ENCODE measurements around the gene TMEM255A. TPM values are rescaled to one million over a fixed set of nuclear protein-coding genes. Genes with fewer than 3 reads are reported as not detected.

The TMEM255A gene
- total RNA-seq, 1 donor from 2014 or later = 1.5 TPM

- no peaks in the 10 kb centered on the region for H3K9me3 ChIP-seq
- no peaks in the 10 kb centered on the region for H3K4me1 ChIP-seq
- TF ChIP-seq CTCF (IDR thresholded peaks at IDR 0.05) = no peak
- no peaks in the 10 kb centered on the region for H3K36me3 ChIP-seq
- H3K4me3 ChIP-seq = no peak overlapping the region
- DNase-seq (no peak), ATAC-seq (no peak)
- intact Hi-C loops (cut with DNase I) = no loop called here
- no peaks in the 10 kb centered on the region for H3K27me3 ChIP-seq
- H3K27ac ChIP-seq = no peak overlapping the region
These were observed 25.6 kb upstream of the TMEM255A start for GRCh38 chrX:120336899-120337298.

- Histone ChIP-seq H3K9me3 (no peaks in the 10 kb centered on the region), H3K4me3 (no peak overlapping the region), H3K36me3 (no peaks in the 10 kb centered on the region), H3K27ac (no peak overlapping the region), H3K4me1 (no peaks in the 10 kb centered on the region), H3K27me3 (no peaks in the 10 kb centered on the region)
- intact Hi-C loops (cut with DNase I) = no loop called here
- DNase-seq (no peak), ATAC-seq (no peak)
- no peak for TF ChIP-seq CTCF (IDR thresholded peaks at IDR 0.05)
These were observed 24.0 kb upstream of the TMEM255A start for GRCh38 chrX:120335289-120335688.

GRCh38 chrX:120334603-120335002 lies 23.3 kb upstream of the TMEM255A start:
- Histone ChIP-seq H3K4me1 (no peaks in the 10 kb centered on the region), H3K27me3 (no peaks in the 10 kb centered on the region), H3K9me3 (no peaks in the 10 kb centered on the region), H3K4me3 (no peak overlapping the region), H3K36me3 (no peaks in the 10 kb centered on the region), H3K27ac (no peak overlapping the region)
- no peak for TF ChIP-seq CTCF (IDR thresholded peaks at IDR 0.05)
- no peak for DNase-seq
- no peak for ATAC-seq
- intact Hi-C loops (cut with DNase I) = no loop called here

GRCh38 chrX:120334151-120334550 lies 22.9 kb upstream of the TMEM255A start:
- Histone ChIP-seq H3K36me3 (no peaks in the 10 kb centered on the region), H3K4me1 (no peaks in the 10 kb centered on the region), H3K4me3 (no peak overlapping the region), H3K9me3 (no peaks in the 10 kb centered on the region), H3K27me3 (no peaks in the 10 kb centered on the region), H3K27ac (no peak overlapping the region)
- no peak for ATAC-seq
- intact Hi-C loops (cut with DNase I) = no loop called here
- DNase-seq = no peak
- no peak for TF ChIP-seq CTCF (IDR thresholded peaks at IDR 0.05)

- Histone ChIP-seq H3K9me3 (no peaks in the 10 kb centered on the region), H3K4me3 (no peak overlapping the region), H3K27me3 (no peaks in the 10 kb centered on the region), H3K4me1 (no peaks in the 10 kb centered on the region), H3K27ac (no peak overlapping the region), H3K36me3 (no peaks in the 10 kb centered on the region)
- TF ChIP-seq CTCF (IDR thresholded peaks at IDR 0.05) = no peak
- DNase-seq = no peak
- ATAC-seq = no peak
- intact Hi-C loops (cut with DNase I) = no loop called here
These were observed 21.1 kb upstream of the TMEM255A start for GRCh38 chrX:120332394-120332793.

- H3K4me1 ChIP-seq = no peaks in the 10 kb centered on the region
- DNase-seq (no peak), ATAC-seq (no peak)
- intact Hi-C loops (cut with DNase I) = no loop called here
- H3K36me3 ChIP-seq = no peaks in the 10 kb centered on the region
- no peak overlapping the region for H3K4me3 ChIP-seq
- no peaks in the 10 kb centered on the region for H3K9me3 ChIP-seq
- H3K27ac ChIP-seq = no peak overlapping the region
- no peaks in the 10 kb centered on the region for H3K27me3 ChIP-seq
- TF ChIP-seq CTCF (IDR thresholded peaks at IDR 0.05) = no peak
These were observed 19.9 kb upstream of the TMEM255A start for GRCh38 chrX:120331116-120331515.
